Natural killer cell (primary cell): ENCODE results near the gene MAML3. TPM values are rescaled to one million over a fixed set of nuclear protein-coding genes. Genes with fewer than 3 reads are reported as not detected.

Source experiments
- ATAC-seq, 3 donors: fragments of 150-1000 bp in 2 of 3; fragments of 200-7000 bp in 1 of 3; cut with Tn5 transposase; 1 replicate in 1 of 3; 2 replicates in 2 of 3; pipeline ENCODE4 v1.10.0; 2021; ENCODE audit warnings: mild to moderate bottlenecking in 2 of 3, moderate library complexity in 2 of 3
- DNase-seq, 2 donors: peaks; one replicate each; pipeline versions ENCODE4 v3.0.0 to v3.0.0-alpha.2; 2013 to 2021; ENCODE audit warnings: mixed read lengths in 1 of 2
- H3K27ac ChIP-seq: one replicate; pipeline ENCODE4 v1.5.1; 2013; ENCODE audit warnings: mild to moderate bottlenecking, low read length
- H3K27me3 ChIP-seq: one replicate; pipeline ENCODE4 v1.6.1; 2013; ENCODE audit warnings: low read length; ENCODE audit not compliant: control insufficient read depth, insufficient read depth
- H3K36me3 ChIP-seq: one replicate; pipeline ENCODE4 v1.6.1; 2013; ENCODE audit warnings: low read length; ENCODE audit not compliant: control insufficient read depth, insufficient read depth
- H3K4me1 ChIP-seq: one replicate; pipeline ENCODE4 v1.6.1; 2013; ENCODE audit warnings: low read length; ENCODE audit not compliant: control insufficient read depth, insufficient read depth
- H3K4me3 ChIP-seq: one replicate; pipeline ENCODE4 v1.5.1; 2013; ENCODE audit warnings: low read length
- H3K9me3 ChIP-seq: one replicate; pipeline ENCODE4 v1.6.1; 2013; ENCODE audit warnings: low read length; ENCODE audit not compliant: control insufficient read depth, insufficient read depth
- H3K27ac Mint-ChIP-seq, 2 donors: one replicate each; pipeline ENCODE4 v1.8.0; 2022; ENCODE audit warnings: mild to moderate bottlenecking in 2 of 2, mixed read lengths in 2 of 2, moderate library complexity in 1 of 2
- H3K27me3 Mint-ChIP-seq, 2 donors: one replicate each; pipeline ENCODE4 v1.8.0; 2022; ENCODE audit warnings: low read depth in 2 of 2, mixed read lengths in 2 of 2
- H3K36me3 Mint-ChIP-seq: one replicate; pipeline ENCODE4 v1.8.0; 2022; ENCODE audit warnings: mixed read lengths
- H3K4me1 Mint-ChIP-seq, 2 donors: one replicate each; pipeline ENCODE4 v1.8.0; 2022; ENCODE audit warnings: mixed read lengths in 2 of 2
- H3K4me3 Mint-ChIP-seq: one replicate; pipeline ENCODE4 v1.8.0; 2022; ENCODE audit warnings: mild to moderate bottlenecking, moderate library complexity, mixed read lengths
- H3K9me3 Mint-ChIP-seq, 2 donors: one replicate each; pipeline ENCODE4 v1.8.0; 2022; ENCODE audit warnings: mixed read lengths in 2 of 2
- WGBS: methylation state at CpG from one replicate; pipeline ENCODE4 v1.1.7; 2013; ENCODE audit warnings: missing lambda C conversion rate; ENCODE audit not compliant: insufficient coverage; 5-methylcytosine and 5-hydroxymethylcytosine counted together
- intact Hi-C: fragments of 100-400 bp; cut with micrococcal nuclease; formaldehyde crosslinking; loops from one replicate; pipeline ENCODE4 v1.14.2; 2022
- total RNA-seq, 4 donors: library from RNA; stranded (reverse); fragments of 120-200 nt in 1 of 4; gene quantifications; one replicate each; pipeline versions ENCODE4 v1.2.3 to v1.2.4, GENCODE V29; 2013 to 2022
- TF ChIP-seq, protein P1 (sequence below): fragments of 200-600 bp; IDR thresholded peaks from one replicate; pipeline ENCODE4 v1.8.0; 2022; ENCODE audit warnings: antibody characterized with exemption

MAML3 gene
- total RNA-seq, 3 donors from 2014 or later (not counting 1 experiment from before 2014, with no cell fraction given): 1.7 to 5.6 (median 2.8) TPM

DNA sequence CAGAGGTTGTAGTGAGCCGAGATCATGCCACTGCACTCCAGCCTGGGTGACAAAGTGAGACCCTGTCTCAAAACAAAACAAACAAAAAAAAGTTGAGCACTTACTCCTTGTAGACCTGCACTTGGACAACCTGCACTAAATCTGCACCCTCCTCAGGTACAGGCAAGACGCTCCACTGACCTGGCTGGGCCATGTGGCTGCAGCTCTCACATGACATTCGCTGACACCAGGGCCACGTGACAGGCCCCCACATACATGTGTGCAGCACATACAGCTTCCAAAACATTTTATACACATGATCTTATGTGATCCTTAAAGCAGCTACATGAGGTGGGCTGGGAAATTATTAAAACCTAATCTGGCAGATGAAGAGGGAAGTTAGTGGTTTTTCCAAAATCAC lies 425.8 kb downstream of the MAML3 start:
- DNase-seq (no peak), ATAC-seq (no peak)
- H3K9me3 Mint-ChIP-seq: no peaks in the 10 kb centered on the region
- peaks cover 2% of the 10 kb centered on the region for H3K36me3 ChIP-seq
- no peak overlapping the region for H3K4me3 ChIP-seq
- H3K27me3 ChIP-seq: no peaks in the 10 kb centered on the region
- H3K4me1 ChIP-seq: no peaks in the 10 kb centered on the region
- H3K4me3 Mint-ChIP-seq: no peak overlapping the region
- peaks cover 0 to 7% of the 10 kb centered on the region in 2 donors for H3K27me3 Mint-ChIP-seq
- intact Hi-C loops: no loop called here
- no peaks in the 10 kb centered on the region for H3K36me3 Mint-ChIP-seq
- H3K27ac ChIP-seq: no peak overlapping the region
- WGBS: 88% methylated on average over 4 of the region's 4 CpGs
- H3K9me3 ChIP-seq: no peaks in the 10 kb centered on the region
- TF ChIP-seq, protein P1, sequence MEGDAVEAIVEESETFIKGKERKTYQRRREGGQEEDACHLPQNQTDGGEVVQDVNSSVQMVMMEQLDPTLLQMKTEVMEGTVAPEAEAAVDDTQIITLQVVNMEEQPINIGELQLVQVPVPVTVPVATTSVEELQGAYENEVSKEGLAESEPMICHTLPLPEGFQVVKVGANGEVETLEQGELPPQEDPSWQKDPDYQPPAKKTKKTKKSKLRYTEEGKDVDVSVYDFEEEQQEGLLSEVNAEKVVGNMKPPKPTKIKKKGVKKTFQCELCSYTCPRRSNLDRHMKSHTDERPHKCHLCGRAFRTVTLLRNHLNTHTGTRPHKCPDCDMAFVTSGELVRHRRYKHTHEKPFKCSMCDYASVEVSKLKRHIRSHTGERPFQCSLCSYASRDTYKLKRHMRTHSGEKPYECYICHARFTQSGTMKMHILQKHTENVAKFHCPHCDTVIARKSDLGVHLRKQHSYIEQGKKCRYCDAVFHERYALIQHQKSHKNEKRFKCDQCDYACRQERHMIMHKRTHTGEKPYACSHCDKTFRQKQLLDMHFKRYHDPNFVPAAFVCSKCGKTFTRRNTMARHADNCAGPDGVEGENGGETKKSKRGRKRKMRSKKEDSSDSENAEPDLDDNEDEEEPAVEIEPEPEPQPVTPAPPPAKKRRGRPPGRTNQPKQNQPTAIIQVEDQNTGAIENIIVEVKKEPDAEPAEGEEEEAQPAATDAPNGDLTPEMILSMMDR: no peak
- H3K27ac Mint-ChIP-seq: no peak overlapping the region
- no peaks in the 10 kb centered on the region for H3K4me1 Mint-ChIP-seq

DNA sequence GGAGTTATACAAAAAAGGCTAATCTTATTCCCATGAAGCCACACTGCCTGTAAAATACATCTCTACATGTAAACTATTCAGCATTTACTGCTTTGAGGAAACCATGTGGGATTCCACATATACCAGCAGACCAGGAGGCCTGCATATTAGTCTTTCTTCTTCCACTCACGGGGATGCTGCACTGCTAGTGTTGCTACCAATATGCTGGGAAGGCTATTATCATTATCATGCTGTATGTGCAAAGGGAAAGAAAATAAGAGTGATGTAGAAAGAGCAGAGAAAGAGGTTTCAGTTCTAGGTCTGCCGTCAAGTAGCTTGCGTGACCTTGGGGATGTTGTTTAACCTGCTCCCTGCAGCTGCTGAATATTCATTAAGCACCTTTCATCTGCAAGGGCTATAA lies 427.4 kb downstream of the MAML3 start:
- Mint-ChIP-seq H3K9me3 (no peaks in the 10 kb centered on the region), H3K27me3 (peaks cover 0 to 2% of the 10 kb centered on the region in 2 donors), H3K4me3 (no peak overlapping the region), H3K27ac (no peak overlapping the region), H3K4me1 (no peaks in the 10 kb centered on the region), H3K36me3 (no peaks in the 10 kb centered on the region)
- Histone ChIP-seq H3K4me3 (no peak overlapping the region), H3K27me3 (no peaks in the 10 kb centered on the region), H3K27ac (no peak overlapping the region), H3K9me3 (no peaks in the 10 kb centered on the region), H3K36me3 (peaks cover 2% of the 10 kb centered on the region), H3K4me1 (no peaks in the 10 kb centered on the region)
- DNase-seq (no peak), ATAC-seq (no peak)
- TF ChIP-seq, protein P1: no peak
- intact Hi-C loops: no loop called here
- 85% methylated on average over 3 of the region's 3 CpGs for WGBS

DNA sequence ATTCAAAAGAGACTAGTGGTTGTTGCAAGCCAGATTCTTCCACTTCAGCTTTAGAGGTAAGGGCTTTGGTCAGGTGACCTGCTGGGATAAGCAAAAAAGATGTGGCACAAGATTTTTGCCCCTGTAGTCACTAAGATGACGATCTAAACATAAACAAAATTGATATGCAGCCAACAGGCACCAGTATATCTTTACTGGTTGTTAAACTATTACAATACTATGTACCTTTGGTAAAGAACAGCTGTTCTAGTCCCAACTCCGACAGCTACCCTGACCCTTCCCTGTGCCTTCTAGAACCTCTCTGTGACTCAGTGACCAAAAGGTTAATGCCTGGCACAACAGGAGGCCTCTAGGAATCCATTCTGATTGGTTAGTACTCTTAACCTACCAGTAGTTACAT lies 428.7 kb downstream of the MAML3 start:
- Mint-ChIP-seq H3K4me3 (no peak overlapping the region), H3K4me1 (no peaks in the 10 kb centered on the region), H3K27me3 (no peaks in the 10 kb centered on the region), H3K9me3 (no peaks in the 10 kb centered on the region), H3K36me3 (no peaks in the 10 kb centered on the region), H3K27ac (no peak overlapping the region)
- TF ChIP-seq, protein P1: no peak
- Histone ChIP-seq H3K36me3 (peaks cover 2% of the 10 kb centered on the region), H3K4me3 (no peak overlapping the region), H3K27me3 (no peaks in the 10 kb centered on the region), H3K4me1 (no peaks in the 10 kb centered on the region), H3K27ac (no peak overlapping the region), H3K9me3 (no peaks in the 10 kb centered on the region)
- 94% methylated on average over 2 of the region's 2 CpGs for WGBS
- intact Hi-C loops: no loop called here
- DNase-seq: no peak
- ATAC-seq: no peak

DNA sequence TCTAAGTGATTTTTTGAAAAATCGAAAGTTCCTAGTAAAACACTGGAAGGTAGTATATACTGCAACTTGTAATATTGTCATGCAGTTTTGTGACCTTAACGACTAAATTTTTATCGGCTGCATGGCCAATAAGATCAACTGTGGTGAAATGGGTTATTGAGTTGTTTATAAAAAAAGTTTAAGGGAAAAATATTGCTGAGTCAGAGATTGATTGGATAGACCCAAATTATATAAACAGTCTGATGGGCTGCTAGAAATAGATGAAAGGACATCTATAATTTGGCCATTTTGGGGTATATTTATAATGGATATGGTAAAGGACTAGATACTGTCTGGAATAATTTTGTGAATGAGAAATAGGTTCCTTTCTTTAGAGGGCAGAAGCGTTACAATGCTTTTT lies 432.2 kb downstream of the MAML3 start:
- no peaks in the 10 kb centered on the region for H3K27me3 ChIP-seq
- DNase-seq (no peak), ATAC-seq (no peak)
- H3K27ac ChIP-seq: no peak overlapping the region
- TF ChIP-seq, protein P1: no peak
- intact Hi-C loops: no loop called here
- Mint-ChIP-seq H3K4me1 (no peaks in the 10 kb centered on the region), H3K36me3 (no peaks in the 10 kb centered on the region), H3K9me3 (no peaks in the 10 kb centered on the region), H3K27me3 (no peaks in the 10 kb centered on the region), H3K27ac (no peak overlapping the region), H3K4me3 (no peak overlapping the region)
- H3K4me3 ChIP-seq: no peak overlapping the region
- WGBS: 63% methylated on average over 3 of the region's 4 CpGs
- H3K9me3 ChIP-seq: no peaks in the 10 kb centered on the region
- no peaks in the 10 kb centered on the region for H3K4me1 ChIP-seq
- H3K36me3 ChIP-seq: peaks cover 2% of the 10 kb centered on the region
